Activated gamma-delta T cell treated with anti-CD3 and anti-CD28 coated beads, Interleukin-2, amount 50 U/mL, for 16 hours (primary cell): ENCODE data around the gene GALNS.

ENCODE experiments used
- DNase-seq: peaks from one replicate; pipeline ENCODE4 v3.0.0-alpha.2; 2020; ENCODE audit warnings: low read depth

Gene GALNS

GRCh38 chr16:88888461-88889387, 32.0 kb upstream of the GALNS start:
- no peak for DNase-seq

- DNase-seq: no peak
Observed at GRCh38 chr16:88888057-88888456, 31.3 kb upstream of the GALNS start.

- DNase-seq: no peak
Observed at GRCh38 chr16:88886845-88887521, 30.2 kb upstream of the GALNS start.

- DNase-seq: no peak
Observed at GRCh38 chr16:88886420-88886844, 29.7 kb upstream of the GALNS start.

- DNase-seq: no peak
Observed at GRCh38 chr16:88885693-88886280, 29.0 kb upstream of the GALNS start.

- no peak for DNase-seq
Observed at GRCh38 chr16:88884569-88885271, 28.0 kb upstream of the GALNS start.

- no peak for DNase-seq
Observed at GRCh38 chr16:88883946-88884345, 27.2 kb upstream of the GALNS start.

GRCh38 chr16:88883117-88883895, 26.6 kb upstream of the GALNS start:
- no peak for DNase-seq

- DNase-seq: no peak
Observed at GRCh38 chr16:88882358-88883030, 25.7 kb upstream of the GALNS start.

GRCh38 chr16:88881675-88882357, 25.1 kb upstream of the GALNS start:
- DNase-seq: no peak

GRCh38 chr16:88881007-88881615, 24.4 kb upstream of the GALNS start:
- no peak for DNase-seq

- no peak for DNase-seq
Observed at GRCh38 chr16:88880226-88881006, 23.7 kb upstream of the GALNS start.

- DNase-seq: no peak
Observed at GRCh38 chr16:88879788-88880055, 23.0 kb upstream of the GALNS start.

GRCh38 chr16:88878967-88879787, 22.4 kb upstream of the GALNS start:
- DNase-seq: no peak

GRCh38 chr16:88878356-88878755, 21.6 kb upstream of the GALNS start:
- DNase-seq: no peak

GRCh38 chr16:88877564-88878289, 21.0 kb upstream of the GALNS start:
- DNase-seq: no peak

- no peak for DNase-seq
Observed at GRCh38 chr16:88876942-88877526, 20.3 kb upstream of the GALNS start.
